Measurements from ENCODE around the gene UBTD1. TPM values are rescaled to one million over a fixed set of nuclear protein-coding genes. Genes with fewer than 3 reads are reported as not detected.

UBTD1 gene
- total RNA-seq, 2 donors from 2014 or later = 19.1 to 19.3 TPM

DNA sequence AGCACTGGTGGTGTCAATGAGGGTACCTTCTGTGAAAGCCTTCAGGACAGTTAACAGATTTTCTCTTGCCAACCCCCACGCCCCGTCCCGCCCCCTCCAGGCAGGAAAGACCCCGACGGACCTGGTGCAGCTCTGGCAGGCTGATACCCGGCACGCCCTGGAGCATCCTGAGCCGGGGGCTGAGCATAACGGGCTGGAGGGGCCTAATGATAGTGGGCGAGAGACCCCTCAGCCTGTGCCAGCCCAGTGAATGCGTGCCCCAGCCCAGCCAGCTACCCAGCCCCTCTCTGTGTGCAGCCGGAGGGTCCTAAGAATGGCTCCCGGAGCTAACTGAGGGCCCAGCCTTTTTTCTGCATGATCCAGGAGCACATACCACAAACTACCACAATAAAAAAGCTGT, 84.8 kb downstream of the UBTD1 start:
- no peaks in the 10 kb centered on the region for H3K27me3 Mint-ChIP-seq (ENCODE audit: insufficient read depth)
- H3K36me3 Mint-ChIP-seq (ENCODE audit: low read depth) = no peaks in the 10 kb centered on the region
- H3K27me3 ChIP-seq (ENCODE audit: control insufficient read depth, insufficient read depth, low read length, poor library complexity, severe bottlenecking) = no peaks in the 10 kb centered on the region
- no peak overlapping the region for H3K9ac ChIP-seq (ENCODE audit: extremely low read depth, low read length, poor library complexity, severe bottlenecking)
- H3K4me3 Mint-ChIP-seq = no peak overlapping the region
- peaks cover 3% of the 10 kb centered on the region for H3K4me1 Mint-ChIP-seq
- no peak overlapping the region for H3K4me3 ChIP-seq (ENCODE audit: low read length)
- no peak for DNase-seq
- no peaks in the 10 kb centered on the region for H3K36me3 ChIP-seq (ENCODE audit: control insufficient read depth, insufficient read depth, low read length)
- TF ChIP-seq, protein P1, sequence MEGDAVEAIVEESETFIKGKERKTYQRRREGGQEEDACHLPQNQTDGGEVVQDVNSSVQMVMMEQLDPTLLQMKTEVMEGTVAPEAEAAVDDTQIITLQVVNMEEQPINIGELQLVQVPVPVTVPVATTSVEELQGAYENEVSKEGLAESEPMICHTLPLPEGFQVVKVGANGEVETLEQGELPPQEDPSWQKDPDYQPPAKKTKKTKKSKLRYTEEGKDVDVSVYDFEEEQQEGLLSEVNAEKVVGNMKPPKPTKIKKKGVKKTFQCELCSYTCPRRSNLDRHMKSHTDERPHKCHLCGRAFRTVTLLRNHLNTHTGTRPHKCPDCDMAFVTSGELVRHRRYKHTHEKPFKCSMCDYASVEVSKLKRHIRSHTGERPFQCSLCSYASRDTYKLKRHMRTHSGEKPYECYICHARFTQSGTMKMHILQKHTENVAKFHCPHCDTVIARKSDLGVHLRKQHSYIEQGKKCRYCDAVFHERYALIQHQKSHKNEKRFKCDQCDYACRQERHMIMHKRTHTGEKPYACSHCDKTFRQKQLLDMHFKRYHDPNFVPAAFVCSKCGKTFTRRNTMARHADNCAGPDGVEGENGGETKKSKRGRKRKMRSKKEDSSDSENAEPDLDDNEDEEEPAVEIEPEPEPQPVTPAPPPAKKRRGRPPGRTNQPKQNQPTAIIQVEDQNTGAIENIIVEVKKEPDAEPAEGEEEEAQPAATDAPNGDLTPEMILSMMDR (conservative IDR thresholded peaks at IDR 0.05) = no peak
- no peaks in the 10 kb centered on the region for H3K4me1 ChIP-seq (ENCODE audit: control insufficient read depth, insufficient read depth, low read length)
- H3K9me3 ChIP-seq (ENCODE audit: control insufficient read depth, low read length) = no peaks in the 10 kb centered on the region
- H3K9me3 Mint-ChIP-seq = no peaks in the 10 kb centered on the region
- WGBS, 2 experiments (ENCODE audit: insufficient coverage in 1 of 2, insufficient read length in 1 of 2) = 94 to 98% methylated on average over 11 to 13 of the region's 13 CpGs
- no peak overlapping the region for H3K27ac ChIP-seq (ENCODE audit: low read depth, low read length)
- H3K27ac Mint-ChIP-seq = no peak overlapping the region

DNA sequence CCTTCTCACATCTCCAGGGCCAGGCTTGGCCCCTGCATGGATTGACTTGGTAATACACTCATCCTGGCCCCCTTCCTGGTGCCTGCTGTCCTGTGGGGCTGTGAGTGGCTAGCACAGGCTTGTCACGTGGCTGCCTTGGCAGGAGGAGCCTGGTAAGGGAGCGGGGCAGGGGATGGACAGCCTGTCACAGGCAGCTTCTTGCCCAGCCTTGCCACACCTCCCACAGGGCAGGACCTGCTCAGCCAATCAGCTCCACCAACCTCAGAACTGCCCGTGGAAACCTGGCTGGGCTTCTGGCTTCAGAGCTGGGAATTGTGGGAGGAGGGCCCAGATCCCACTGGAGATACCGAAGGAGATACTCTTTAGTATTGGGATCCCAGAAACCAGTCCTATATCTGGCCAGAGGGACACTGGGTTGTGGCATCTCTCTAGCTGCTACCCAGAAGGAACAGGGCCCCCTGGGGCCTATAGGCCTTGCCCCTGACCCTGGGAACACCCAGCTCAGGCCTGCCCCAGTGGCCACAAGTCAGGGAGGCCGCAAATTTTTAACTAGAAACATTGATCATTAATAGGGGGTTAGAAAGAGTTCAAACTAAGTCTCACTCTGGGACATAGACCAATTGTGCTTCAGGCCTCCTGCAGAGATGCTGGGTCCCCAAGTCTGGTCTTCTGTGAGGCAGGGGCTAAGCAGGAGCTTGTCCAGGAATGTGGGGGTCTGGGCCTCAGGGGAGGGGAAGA, 85.5 kb downstream of the UBTD1 start, which contains the start of gene HOGA1:
HOGA1 (plus strand) TSS at position 330 of the 738 bp plus-strand sequence; CDS start at position 645, 315 bp downstream.
- no peaks in the 10 kb centered on the region for H3K9me3 ChIP-seq (ENCODE audit: control insufficient read depth, low read length)
- H3K36me3 Mint-ChIP-seq (ENCODE audit: low read depth) = no peaks in the 10 kb centered on the region
- H3K36me3 ChIP-seq (ENCODE audit: control insufficient read depth, insufficient read depth, low read length) = no peaks in the 10 kb centered on the region
- no peaks in the 10 kb centered on the region for H3K27me3 Mint-ChIP-seq (ENCODE audit: insufficient read depth)
- H3K27me3 ChIP-seq (ENCODE audit: control insufficient read depth, insufficient read depth, low read length, poor library complexity, severe bottlenecking) = no peaks in the 10 kb centered on the region
- H3K27ac ChIP-seq (ENCODE audit: low read depth, low read length) = peak within 1 kb of the TSS; percentile 24
- no peak within 1 kb of the TSS for H3K9ac ChIP-seq (ENCODE audit: extremely low read depth, low read length, poor library complexity, severe bottlenecking)
- H3K9me3 Mint-ChIP-seq = no peaks in the 10 kb centered on the region
- H3K4me1 ChIP-seq (ENCODE audit: control insufficient read depth, insufficient read depth, low read length) = no peaks in the 10 kb centered on the region
- peak within 1 kb of the TSS; percentile 9 for H3K27ac Mint-ChIP-seq
- H3K4me1 Mint-ChIP-seq = peaks cover 3% of the 10 kb centered on the region
- H3K4me3 Mint-ChIP-seq = no peak within 1 kb of the TSS
- no peak within 1 kb of the TSS for H3K4me3 ChIP-seq (ENCODE audit: low read length)
- 69 to 75% methylated on average over 4 to 5 of the region's 5 CpGs for WGBS, 2 experiments (ENCODE audit: insufficient coverage in 1 of 2, insufficient read length in 1 of 2)
- peak; percentile 91 for DNase-seq
- TF ChIP-seq, protein P1 (conservative IDR thresholded peaks at IDR 0.05) = no peak

DNA sequence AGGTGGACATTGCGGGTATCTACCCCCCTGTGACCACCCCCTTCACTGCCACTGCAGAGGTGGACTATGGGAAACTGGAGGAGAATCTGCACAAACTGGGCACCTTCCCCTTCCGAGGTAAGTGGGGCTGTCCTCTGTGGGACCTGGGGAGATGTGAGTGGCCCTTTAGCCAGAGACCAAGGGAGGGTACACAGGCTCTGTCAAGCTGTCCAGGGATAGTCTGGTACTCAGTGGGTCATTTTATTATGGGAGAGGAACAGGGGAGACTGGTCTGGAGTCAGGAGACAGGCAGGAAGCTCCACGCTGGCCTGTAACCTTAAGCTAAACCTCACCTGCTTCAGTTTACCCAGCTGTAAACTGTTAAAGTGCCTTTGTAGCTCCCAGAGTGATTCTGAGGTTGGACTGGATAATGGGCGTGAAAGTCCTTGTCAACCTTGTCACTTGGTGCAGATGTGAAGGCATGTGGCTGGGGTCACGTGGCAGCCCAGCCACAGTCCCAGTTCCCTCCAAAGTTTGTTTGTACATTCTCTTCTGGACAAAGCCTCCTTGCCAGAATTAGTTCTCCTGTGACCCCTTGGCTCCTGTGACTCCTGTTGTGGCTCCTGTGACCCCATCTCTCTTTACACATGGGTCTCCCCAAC, 86.2 kb downstream of the UBTD1 start:
- H3K36me3 Mint-ChIP-seq (ENCODE audit: low read depth) = no peaks in the 10 kb centered on the region
- Histone ChIP-seq H3K36me3 (ENCODE audit: control insufficient read depth, insufficient read depth, low read length) (no peaks in the 10 kb centered on the region), H3K9ac (ENCODE audit: extremely low read depth, low read length, poor library complexity, severe bottlenecking) (no peak overlapping the region), H3K4me1 (ENCODE audit: control insufficient read depth, insufficient read depth, low read length) (no peaks in the 10 kb centered on the region), H3K27ac (ENCODE audit: low read depth, low read length) (no peak overlapping the region), H3K27me3 (ENCODE audit: control insufficient read depth, insufficient read depth, low read length, poor library complexity, severe bottlenecking) (no peaks in the 10 kb centered on the region), H3K9me3 (ENCODE audit: control insufficient read depth, low read length) (no peaks in the 10 kb centered on the region), H3K4me3 (ENCODE audit: low read length) (no peak overlapping the region)
- no peaks in the 10 kb centered on the region for H3K27me3 Mint-ChIP-seq (ENCODE audit: insufficient read depth)
- no peak overlapping the region for H3K4me3 Mint-ChIP-seq
- H3K27ac Mint-ChIP-seq = peak overlapping the region; percentile 9
- peaks cover 3% of the 10 kb centered on the region for H3K4me1 Mint-ChIP-seq
- TF ChIP-seq, protein P1 (conservative IDR thresholded peaks at IDR 0.05) = no peak
- DNase-seq = no peak
- 96 to 97% methylated on average over 3 to 4 of the region's 5 CpGs for WGBS, 2 experiments (ENCODE audit: insufficient coverage in 1 of 2, insufficient read length in 1 of 2)
- no peaks in the 10 kb centered on the region for H3K9me3 Mint-ChIP-seq
